ENCODE results near the gene CSF3.

GRCh38 chr17:40000161-40000560, 15.1 kb upstream of the CSF3 start:
- no peak for TF ChIP-seq YY1 (IDR thresholded peaks at IDR 0.05; ENCODE audit: insufficient read depth, insufficient read length)
- no peak for TF ChIP-seq ZNF274 (IDR thresholded peaks at IDR 0.05; ENCODE audit: low read depth, low read length)

Measured in NT2/D1 (cell line).